ENCODE results near the gene SPEG. TPM values are rescaled to one million over a fixed set of nuclear protein-coding genes. Genes with fewer than 3 reads are reported as not detected.
A peak's percentile ranks its signal among the peaks of the same experiment; 100 is the strongest.

Gene SPEG
- total RNA-seq, 1 donor from 2014 or later = 5.6 TPM

DNA sequence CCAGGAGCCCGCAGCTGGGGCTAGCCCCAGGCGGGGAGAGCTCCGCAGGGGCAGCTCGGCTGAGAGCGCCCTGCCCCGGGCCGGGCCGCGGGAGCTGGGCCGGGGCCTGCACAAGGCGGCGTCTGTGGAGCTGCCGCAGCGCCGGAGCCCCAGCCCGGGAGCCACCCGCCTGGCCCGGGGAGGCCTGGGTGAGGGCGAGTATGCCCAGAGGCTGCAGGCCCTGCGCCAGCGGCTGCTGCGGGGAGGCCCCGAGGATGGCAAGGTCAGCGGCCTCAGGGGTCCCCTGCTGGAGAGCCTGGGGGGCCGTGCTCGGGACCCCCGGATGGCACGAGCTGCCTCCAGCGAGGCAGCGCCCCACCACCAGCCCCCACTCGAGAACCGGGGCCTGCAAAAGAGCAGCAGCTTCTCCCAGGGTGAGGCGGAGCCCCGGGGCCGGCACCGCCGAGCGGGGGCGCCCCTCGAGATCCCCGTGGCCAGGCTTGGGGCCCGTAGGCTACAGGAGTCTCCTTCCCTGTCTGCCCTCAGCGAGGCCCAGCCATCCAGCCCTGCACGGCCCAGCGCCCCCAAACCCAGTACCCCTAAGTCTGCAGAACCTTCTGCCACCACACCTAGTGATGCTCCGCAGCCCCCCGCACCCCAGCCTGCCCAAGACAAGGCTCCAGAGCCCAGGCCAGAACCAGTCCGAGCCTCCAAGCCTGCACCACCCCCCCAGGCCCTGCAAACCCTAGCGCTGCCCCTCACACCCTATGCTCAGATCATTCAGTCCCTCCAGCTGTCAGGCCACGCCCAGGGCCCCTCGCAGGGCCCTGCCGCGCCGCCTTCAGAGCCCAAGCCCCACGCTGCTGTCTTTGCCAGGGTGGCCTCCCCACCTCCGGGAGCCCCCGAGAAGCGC lies 49.1 kb downstream of the SPEG start:
- H3K4me1 Mint-ChIP-seq = peaks cover 31% of the 10 kb centered on the region
- H3K9me3 Mint-ChIP-seq = no peaks in the 10 kb centered on the region
- Histone ChIP-seq H2AFZ (replicated peaks) (no peak overlapping the region), H3K79me2 (ENCODE audit: low read depth) (no peaks in the 10 kb centered on the region), H3K4me2 (peak overlapping the region; percentile 87), H3K36me3 (no peaks in the 10 kb centered on the region), H3K27me3 (peaks cover 71% of the 10 kb centered on the region), H3K4me3 (peak overlapping the region; percentile 35), H3F3A (ENCODE audit: low read depth) (peaks cover 18% of the 10 kb centered on the region), H3K9me3 (ENCODE audit: low read depth) (no peaks in the 10 kb centered on the region), H3K9ac (no peak overlapping the region), H3K27ac (no peak overlapping the region), H4K20me1 (ENCODE audit: low read depth) (peaks cover 41% of the 10 kb centered on the region), H3K4me1 (peaks cover 27% of the 10 kb centered on the region)
- DNase-seq (ENCODE audit: low spot score) = peak; percentile 26
- TF ChIP-seq EZH2phosphoT487 (IDR thresholded peaks at IDR 0.05) (no peak), EZH2 (IDR thresholded peaks at IDR 0.05) (no peak), CTCF (IDR thresholded peaks at IDR 0.05) (no peak)
- no peak overlapping the region for H3K27ac Mint-ChIP-seq
- peak overlapping the region; percentile 62 for H3K4me3 Mint-ChIP-seq
- H3K36me3 Mint-ChIP-seq = peaks cover 3% of the 10 kb centered on the region
- H3K27me3 Mint-ChIP-seq (ENCODE audit: insufficient read depth, low read depth) = peaks cover 37% of the 10 kb centered on the region

GRCh38 chr2:219484343-219485200 lies 49.9 kb downstream of the SPEG start:
- H3K27ac ChIP-seq = no peak overlapping the region
- no peaks in the 10 kb centered on the region for H3K9me3 Mint-ChIP-seq
- H3K27me3 ChIP-seq = peaks cover 71% of the 10 kb centered on the region
- peaks cover 41% of the 10 kb centered on the region for H4K20me1 ChIP-seq (ENCODE audit: low read depth)
- peak; percentile 99 for TF ChIP-seq EZH2 (IDR thresholded peaks at IDR 0.05)
- TF ChIP-seq CTCF (IDR thresholded peaks at IDR 0.05) = no peak
- peak; percentile 96 for TF ChIP-seq EZH2phosphoT487 (IDR thresholded peaks at IDR 0.05)
- H3K79me2 ChIP-seq (ENCODE audit: low read depth) = no peaks in the 10 kb centered on the region
- H3F3A ChIP-seq (ENCODE audit: low read depth) = peaks cover 18% of the 10 kb centered on the region
- H3K36me3 ChIP-seq = no peaks in the 10 kb centered on the region
- H3K4me1 Mint-ChIP-seq = peaks cover 31% of the 10 kb centered on the region
- H3K4me3 ChIP-seq = peak overlapping the region; percentile 35
- no peaks in the 10 kb centered on the region for H3K9me3 ChIP-seq (ENCODE audit: low read depth)
- no peak overlapping the region for H3K9ac ChIP-seq
- peaks cover 37% of the 10 kb centered on the region for H3K27me3 Mint-ChIP-seq (ENCODE audit: insufficient read depth, low read depth)
- H3K27ac Mint-ChIP-seq = no peak overlapping the region
- peak overlapping the region; percentile 87 for H3K4me2 ChIP-seq
- no peak overlapping the region for H2AFZ ChIP-seq (replicated peaks)
- H3K4me1 ChIP-seq = peaks cover 27% of the 10 kb centered on the region
- H3K36me3 Mint-ChIP-seq = peaks cover 3% of the 10 kb centered on the region
- peak; percentile 63 for DNase-seq (ENCODE audit: low spot score)
- peak overlapping the region; percentile 62 for H3K4me3 Mint-ChIP-seq

GRCh38 chr2:219485201-219485580 lies 50.5 kb downstream of the SPEG start:
- H3K27me3 ChIP-seq = peaks cover 71% of the 10 kb centered on the region
- H3K9me3 ChIP-seq (ENCODE audit: low read depth) = no peaks in the 10 kb centered on the region
- H3K27ac ChIP-seq = no peak overlapping the region
- no peak overlapping the region for H2AFZ ChIP-seq (replicated peaks)
- DNase-seq (ENCODE audit: low spot score) = no peak
- no peak overlapping the region for H3K9ac ChIP-seq
- no peak for TF ChIP-seq EZH2 (IDR thresholded peaks at IDR 0.05)
- TF ChIP-seq CTCF (IDR thresholded peaks at IDR 0.05) = no peak
- TF ChIP-seq EZH2phosphoT487 (IDR thresholded peaks at IDR 0.05) = no peak
- H3K4me1 ChIP-seq = peaks cover 27% of the 10 kb centered on the region
- peaks cover 18% of the 10 kb centered on the region for H3F3A ChIP-seq (ENCODE audit: low read depth)
- peak overlapping the region; percentile 87 for H3K4me2 ChIP-seq
- Mint-ChIP-seq H3K27ac (no peak overlapping the region), H3K36me3 (peaks cover 3% of the 10 kb centered on the region), H3K4me3 (no peak overlapping the region), H3K9me3 (no peaks in the 10 kb centered on the region), H3K4me1 (peaks cover 31% of the 10 kb centered on the region), H3K27me3 (ENCODE audit: insufficient read depth, low read depth) (peaks cover 37% of the 10 kb centered on the region)
- H3K36me3 ChIP-seq = no peaks in the 10 kb centered on the region
- peaks cover 41% of the 10 kb centered on the region for H4K20me1 ChIP-seq (ENCODE audit: low read depth)
- H3K4me3 ChIP-seq = no peak overlapping the region
- H3K79me2 ChIP-seq (ENCODE audit: low read depth) = no peaks in the 10 kb centered on the region

Data from neural progenitor cell (in vitro differentiated cells).